GM21526 (cell line): ENCODE data around the gene IP6K3.

Source experiments
- ATAC-seq: cut with Tn5 transposase; IDR thresholded peaks from one replicate; pipeline ENCODE4 v1.9.1; 2021; ENCODE audit warnings: moderate library complexity; ENCODE audit not compliant: unreplicated experiment, low FRiP score

Gene IP6K3

GRCh38 chr6:33693186-33694105, 53.3 kb downstream of the IP6K3 start:
- ATAC-seq: no peak

DNA sequence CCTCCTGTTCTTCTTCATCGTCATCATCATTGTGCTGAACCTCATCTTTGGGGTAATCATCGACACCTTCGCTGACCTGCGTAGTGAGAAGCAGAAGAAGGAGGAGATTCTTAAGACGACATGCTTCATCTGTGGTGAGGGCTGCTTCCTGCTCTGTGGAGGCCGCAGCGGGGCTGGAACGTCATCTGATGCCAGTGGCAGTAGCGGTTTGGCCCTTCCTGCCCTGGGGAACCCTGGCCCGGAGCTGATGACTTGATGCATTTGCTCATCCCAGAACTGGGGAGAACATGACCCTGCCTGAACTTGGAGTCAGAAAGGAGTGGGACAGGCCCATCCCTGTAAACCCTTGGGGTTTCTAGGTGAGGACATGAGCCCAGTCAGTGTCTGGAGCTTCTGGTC, 53.9 kb downstream of the IP6K3 start:
- no peak for ATAC-seq

DNA sequence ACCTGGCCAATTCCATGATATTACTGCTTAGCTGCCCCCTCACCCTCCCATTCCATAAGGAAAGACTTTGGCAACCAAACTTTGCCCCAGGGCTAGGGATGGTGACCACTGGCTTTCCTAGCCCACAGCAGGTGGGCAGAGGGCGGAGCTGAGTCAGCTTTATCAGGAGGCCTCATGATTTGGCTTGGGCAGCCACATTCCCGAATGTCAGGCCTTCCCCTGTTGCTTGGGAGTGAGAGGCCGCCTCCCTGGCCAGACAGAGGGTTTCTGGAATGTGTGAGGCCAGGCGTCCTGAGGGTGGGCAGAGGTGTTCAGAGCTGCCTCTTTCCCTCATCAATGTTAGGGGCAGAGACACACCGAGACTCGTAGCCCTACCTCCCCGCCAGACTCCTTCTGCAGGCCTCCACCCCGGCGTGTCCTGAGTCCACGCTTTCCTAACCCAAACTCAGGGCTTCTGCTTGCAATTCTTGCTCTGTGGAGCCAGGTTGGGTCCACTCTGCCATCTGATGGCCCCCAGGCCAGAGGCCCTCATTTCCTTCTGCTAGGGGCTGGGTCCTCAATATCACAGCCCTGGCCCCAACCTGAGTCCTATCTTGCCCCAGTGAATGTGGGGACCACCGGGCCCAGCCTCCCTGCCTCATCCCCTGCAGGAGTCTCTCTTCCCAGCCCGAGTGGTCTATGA, 54.5 kb downstream of the IP6K3 start:
- no peak for ATAC-seq

DNA sequence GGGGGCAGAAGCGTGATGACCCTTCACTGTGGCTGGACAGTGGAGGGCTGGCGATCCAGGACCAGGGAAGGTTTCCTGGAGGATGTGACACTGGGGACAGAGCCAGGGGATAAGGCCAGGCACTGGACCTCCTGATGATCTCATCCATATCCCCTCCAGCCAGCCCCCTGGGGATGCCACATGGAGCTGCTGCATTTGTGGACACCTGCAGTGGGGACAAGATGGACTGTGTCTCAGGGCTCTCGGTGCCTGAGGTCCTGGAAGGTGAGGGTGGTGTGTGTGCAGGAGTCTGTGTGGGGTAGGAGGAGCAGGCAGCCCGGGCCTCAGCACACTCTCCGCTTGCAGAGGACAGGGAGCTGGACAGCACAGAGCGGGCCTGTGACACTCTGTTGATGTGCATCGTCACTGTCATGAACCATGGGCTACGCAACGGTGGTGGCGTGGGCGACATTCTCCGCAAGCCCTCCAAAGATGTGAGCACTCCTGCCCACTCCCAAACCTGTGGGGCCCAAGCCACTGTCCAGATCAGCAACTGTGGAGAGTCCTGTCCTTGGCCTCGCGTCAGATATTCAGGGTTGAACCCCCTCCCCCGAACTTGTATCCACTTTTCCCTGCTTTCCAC, 55.1 kb downstream of the IP6K3 start:
- ATAC-seq: no peak

DNA sequence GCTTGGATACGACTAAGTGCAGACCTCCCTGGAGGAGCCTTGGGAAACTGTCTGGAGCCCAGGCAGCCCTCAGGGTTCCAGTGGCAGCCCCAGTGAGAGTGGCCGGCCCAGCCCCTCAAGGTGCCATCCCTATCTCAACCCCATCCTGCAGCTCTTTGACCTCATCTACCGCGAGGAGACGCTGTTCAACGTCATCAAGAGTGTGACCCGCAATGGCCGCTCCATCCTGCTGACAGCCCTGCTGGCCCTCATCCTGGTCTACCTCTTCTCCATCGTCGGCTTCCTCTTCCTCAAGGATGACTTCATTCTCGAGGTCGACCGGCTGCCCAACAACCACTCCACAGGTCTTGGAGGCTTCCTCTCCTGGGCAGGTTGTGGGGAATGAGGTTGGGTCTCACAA, 55.9 kb downstream of the IP6K3 start:
- no peak for ATAC-seq

GRCh38 chr6:33689879-33690278, 56.8 kb downstream of the IP6K3 start:
- no peak for ATAC-seq

DNA sequence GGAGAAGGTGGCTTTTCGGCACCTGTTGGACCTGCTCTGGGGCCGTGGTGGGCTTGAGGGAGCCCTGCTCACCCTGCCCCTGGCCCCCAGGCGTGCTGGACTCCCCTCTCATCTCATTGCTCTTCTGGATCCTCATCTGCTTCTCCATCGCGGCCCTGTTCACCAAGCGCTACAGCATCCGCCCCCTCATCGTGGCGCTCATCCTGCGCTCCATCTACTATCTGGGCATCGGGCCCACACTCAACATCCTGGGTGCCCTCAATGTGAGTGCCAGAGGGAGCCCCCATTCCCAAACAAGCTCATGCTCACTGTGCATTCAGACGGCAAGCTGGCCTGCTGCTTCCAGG, 57.6 kb downstream of the IP6K3 start:
- no peak for ATAC-seq

GRCh38 chr6:33688451-33689147, 58.1 kb downstream of the IP6K3 start:
- ATAC-seq: no peak

GRCh38 chr6:33688006-33688405, 58.7 kb downstream of the IP6K3 start:
- ATAC-seq: no peak

DNA sequence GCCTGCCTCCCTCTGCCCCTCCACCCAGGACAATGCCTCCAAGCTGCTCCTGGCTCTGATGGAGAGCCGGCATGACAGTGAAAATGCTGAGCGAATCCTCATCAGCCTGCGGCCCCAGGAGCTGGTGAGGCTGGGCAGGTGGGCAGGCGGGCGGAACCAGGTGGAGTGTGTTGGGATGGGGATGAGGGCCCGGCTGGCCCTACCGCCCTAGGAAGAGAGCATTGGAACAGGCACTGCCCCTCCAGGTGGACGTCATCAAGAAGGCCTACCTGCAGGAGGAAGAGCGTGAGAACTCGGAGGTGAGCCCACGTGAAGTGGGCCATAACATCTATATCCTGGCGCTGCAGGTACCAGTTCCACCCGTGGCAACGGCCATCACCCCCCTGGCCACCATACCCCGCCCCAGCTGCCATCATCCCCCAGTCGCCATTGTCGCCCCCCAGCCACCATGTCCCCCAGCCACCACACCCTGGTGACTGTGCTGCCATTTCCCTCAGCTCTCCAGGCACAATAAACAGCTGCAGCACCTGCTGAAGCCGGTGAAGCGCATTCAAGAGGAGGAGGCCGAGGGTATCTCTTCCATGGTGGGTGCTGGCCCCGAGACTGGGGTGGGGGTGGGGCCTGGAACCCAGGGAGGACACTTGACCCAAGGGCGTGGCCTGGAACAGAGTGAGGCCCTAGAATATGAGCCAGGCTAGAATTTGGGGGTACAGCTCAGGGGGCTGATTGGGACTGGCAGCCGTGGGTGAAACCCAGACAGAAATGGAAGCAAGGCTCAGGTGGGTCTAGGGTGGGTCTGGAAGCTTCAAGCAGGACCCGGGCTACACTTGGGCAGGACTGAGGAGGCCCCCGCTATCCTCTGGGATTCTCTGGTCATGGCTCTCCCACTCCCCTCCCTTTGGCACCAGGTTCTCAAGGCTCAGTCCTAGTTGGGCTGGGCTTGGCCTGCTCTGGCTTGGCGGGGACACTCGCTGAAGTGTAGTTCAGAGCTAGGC, 59.4 kb downstream of the IP6K3 start:
- ATAC-seq: no peak

GRCh38 chr6:33686225-33686924, 60.3 kb downstream of the IP6K3 start:
- no peak for ATAC-seq

DNA sequence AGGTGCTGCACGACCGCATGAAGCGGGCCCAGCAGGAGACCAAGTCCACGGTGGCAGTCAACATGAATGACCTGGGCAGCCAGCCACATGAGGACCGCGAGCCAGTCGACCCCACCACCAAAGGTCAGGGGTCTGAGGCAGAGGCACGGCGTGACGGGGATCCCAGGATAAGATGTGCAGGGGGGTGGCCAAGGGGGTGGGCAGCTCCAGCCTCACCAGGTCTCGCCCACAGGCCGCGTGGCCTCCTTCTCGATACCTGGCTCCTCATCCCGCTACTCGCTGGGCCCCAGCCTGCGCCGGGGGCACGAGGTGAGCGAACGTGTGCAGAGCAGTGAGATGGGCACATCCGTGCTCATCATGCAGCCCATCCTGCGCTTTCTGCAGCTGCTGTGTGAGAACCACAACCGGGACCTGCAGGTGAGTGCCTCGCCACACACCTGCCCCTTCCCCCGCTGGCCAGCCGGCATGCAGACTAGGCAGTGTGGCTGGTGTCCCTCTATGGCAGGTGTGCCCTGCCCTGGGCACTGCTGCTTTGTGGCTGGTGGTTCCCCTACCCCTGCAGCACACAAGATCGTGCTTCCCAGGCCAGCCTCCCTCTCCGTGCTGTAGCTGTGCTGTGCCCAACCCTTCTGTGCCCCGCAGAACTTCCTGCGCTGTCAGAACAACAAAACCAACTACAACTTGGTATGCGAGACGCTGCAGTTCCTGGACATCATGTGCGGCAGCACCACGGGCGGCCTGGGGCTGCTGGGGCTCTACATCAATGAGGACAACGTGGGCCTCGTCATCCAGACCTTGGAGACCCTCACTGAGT, 61.1 kb downstream of the IP6K3 start:
- no peak for ATAC-seq

- ATAC-seq: no peak
Measured at GRCh38 chr6:33684983-33685382, 61.7 kb downstream of the IP6K3 start.

GRCh38 chr6:33684428-33684896, 62.2 kb downstream of the IP6K3 start:
- ATAC-seq: no peak

- ATAC-seq: no peak
Measured at GRCh38 chr6:33683576-33684427, 62.9 kb downstream of the IP6K3 start.

GRCh38 chr6:33683051-33683571, 63.6 kb downstream of the IP6K3 start:
- no peak for ATAC-seq

- no peak for ATAC-seq
Measured at GRCh38 chr6:33682341-33682740, 64.4 kb downstream of the IP6K3 start.
